SK-N-SH (cell line): ENCODE measurements around the gene CDK14. TPM values are rescaled to one million over a fixed set of nuclear protein-coding genes. Genes with fewer than 3 reads are reported as not detected.

Source experiments
- CTCF ChIA-PET: fragments of 300-600, 350-600 bp; formaldehyde crosslinking; extraction: SDS; loops from one replicate; lab custom pipeline; 2021; lab: Yijun Ruan, JAX
- POLR2A ChIA-PET: fragments of 350-600 bp; sonication (Branson Sonifier 250); formaldehyde crosslinking; extraction: SDS; loops from one replicate; lab custom pipeline; 2020; ENCODE audit warnings: antibody characterized with exemption, inconsistent platforms; lab: Yijun Ruan, JAX
- DNase-seq: peaks from one replicate; pipeline ENCODE4 v3.0.0; 2012
- H2AFZ ChIP-seq: fragments of 200-600 bp; sonication (generic); 2 replicates; pipeline ENCODE4 v1.8.1; 2016; ENCODE audit warnings: antibody characterized with exemption, mild to moderate bottlenecking, low read depth
- H3F3A ChIP-seq: fragments of 200-600 bp; sonication (generic); replicated peaks from 2 replicates; pipeline ENCODE3; 2016; ENCODE audit warnings: antibody characterized with exemption, mild to moderate bottlenecking; ENCODE audit not compliant: insufficient read depth
- H3K27ac ChIP-seq, 2 experiments: fragments of 200-500 bp in 1 of 2; fragments of 200-600 bp in 1 of 2; sonication (Bioruptor generic) in 1 of 2; sonication (generic), shearing (Covaris generic) in 1 of 2; 2 replicates each; pipeline versions ENCODE4 v1.5.1 to v1.6.1; 2014 to 2016; ENCODE audit warnings: low read depth in 2 of 2, inconsistent platforms in 1 of 2, low read length in 1 of 2, mild to moderate bottlenecking in 1 of 2, mixed read lengths in 1 of 2
- H3K27me3 ChIP-seq: fragments of 200-600 bp; sonication (generic), shearing (Covaris generic); 2 replicates; pipeline ENCODE4 v1.6.1; 2016; ENCODE audit warnings: mixed run types; ENCODE audit not compliant: insufficient read depth
- H3K36me3 ChIP-seq, 2 experiments: fragments of 200-500 bp in 1 of 2; fragments of 200-600 bp in 1 of 2; sonication (Bioruptor generic) in 1 of 2; sonication (generic) in 1 of 2; replicated peaks in 1 of 2; 2 replicates each; pipeline versions ENCODE3 to v1.5.1; 2014 to 2016; ENCODE audit warnings: low read length in 1 of 2, mild to moderate bottlenecking in 1 of 2; ENCODE audit not compliant: insufficient read depth in 2 of 2, control insufficient read depth in 1 of 2
- H3K4me1 ChIP-seq, 2 experiments: fragments of 200-500 bp in 1 of 2; fragments of 200-600 bp in 1 of 2; sonication (Bioruptor generic) in 1 of 2; sonication (generic), shearing (Covaris generic) in 1 of 2; 2 replicates each; pipeline versions ENCODE4 v1.5.1 to v1.6.1; 2014 to 2016; ENCODE audit warnings: low read depth in 1 of 2, low read length in 1 of 2, mixed run types in 1 of 2; ENCODE audit not compliant: insufficient read depth in 2 of 2, control insufficient read depth in 1 of 2
- H3K4me2 ChIP-seq: fragments of 200-600 bp; sonication (generic), shearing (Covaris generic); 2 replicates; pipeline ENCODE4 v1.6.1; 2017; ENCODE audit warnings: mixed run types
- H3K4me3 ChIP-seq, 2 experiments: fragments of 200-500 bp in 1 of 2; fragments of 200-600 bp in 1 of 2; sonication (Bioruptor generic) in 1 of 2; sonication (generic), shearing (Covaris generic) in 1 of 2; 2 replicates each; pipeline versions ENCODE4 v1.5.1 to v1.8.1; 2014 to 2016; ENCODE audit warnings: low read depth in 2 of 2, inconsistent platforms in 1 of 2, low read length in 1 of 2, mild to moderate bottlenecking in 1 of 2, mixed read lengths in 1 of 2, moderate library complexity in 1 of 2
- H3K79me2 ChIP-seq: fragments of 200-600 bp; sonication (generic); 2 replicates; pipeline ENCODE4 v1.8.1; 2017; ENCODE audit warnings: mild to moderate bottlenecking; ENCODE audit not compliant: insufficient read depth
- H3K9ac ChIP-seq: fragments of 200-600 bp; sonication (generic); 2 replicates; pipeline ENCODE4 v1.6.1; 2017; ENCODE audit warnings: mixed run types
- H3K9me2 ChIP-seq: fragments of 200-600 bp; sonication (generic); 2 replicates; pipeline ENCODE4 v1.6.1; 2017; ENCODE audit warnings: mixed run types
- H3K9me3 ChIP-seq: fragments of 200-600 bp; sonication (generic); 2 replicates; pipeline ENCODE4 v1.6.1; 2017; ENCODE audit warnings: mixed run types, mild to moderate bottlenecking, moderate library complexity
- H4K20me1 ChIP-seq: fragments of 200-600 bp; sonication (generic); 2 replicates; pipeline ENCODE4 v1.6.1; 2017; ENCODE audit warnings: mild to moderate bottlenecking, mixed run types; ENCODE audit not compliant: insufficient read depth
- ELF1 ChIP-seq: IDR thresholded peaks from 2 replicates; pipeline ENCODE4 v1.4.0; 2012
- EP300 ChIP-seq, 2 experiments: IDR thresholded peaks; 2 replicates each; pipeline versions ENCODE4 v1.4.0 to v1.6.1; 2012; ENCODE audit warnings: borderline replicate concordance in 1 of 2, low read depth in 1 of 2, low read length in 1 of 2
- EZH2phosphoT487 ChIP-seq: fragments of 200-600 bp; sonication (generic); IDR thresholded peaks from 2 replicates; pipeline ENCODE4 v1.6.1; 2017; ENCODE audit warnings: low read depth, mixed run types, mild to moderate bottlenecking, antibody characterized with exemption, moderate library complexity, borderline replicate concordance
- FOSL2 ChIP-seq: IDR thresholded peaks from 2 replicates; pipeline ENCODE4 v1.4.0; 2012; ENCODE audit warnings: low read depth, mild to moderate bottlenecking, moderate library complexity, borderline replicate concordance
- FOXJ3 ChIP-seq: sonication (generic); formaldehyde crosslinking; IDR thresholded peaks from 2 replicates; pipeline ENCODE4 v1.5.1; 2020; ENCODE audit warnings: mild to moderate bottlenecking, missing genetic modification reagents
- GABPA ChIP-seq: IDR thresholded peaks from 2 replicates; pipeline ENCODE4 v1.4.0; 2012; ENCODE audit warnings: low read depth, mild to moderate bottlenecking
- GATA2 ChIP-seq: sonication (generic); formaldehyde crosslinking; IDR thresholded peaks from 2 replicates; pipeline ENCODE4 v1.5.0; 2020; ENCODE audit warnings: mild to moderate bottlenecking, missing genetic modification reagents
- NRF1 ChIP-seq: IDR thresholded peaks from 2 replicates; pipeline ENCODE4 v1.6.1; 2012; ENCODE audit warnings: low read depth, mild to moderate bottlenecking, low read length
- RAD21 ChIP-seq: IDR thresholded peaks from 2 replicates; pipeline ENCODE4 v1.6.1; 2012; ENCODE audit warnings: mild to moderate bottlenecking, low read length
- RCOR1 ChIP-seq: fragments of 150-350 bp; IDR thresholded peaks from 2 replicates; pipeline ENCODE4 v1.6.1; 2017; ENCODE audit warnings: antibody characterized with exemption, low read length
- SIN3A ChIP-seq: IDR thresholded peaks from 2 replicates; pipeline ENCODE4 v1.6.1; 2012; ENCODE audit warnings: low read depth, mild to moderate bottlenecking, low read length, moderate library complexity, borderline replicate concordance
- SMC3 ChIP-seq: IDR thresholded peaks from 2 replicates; pipeline ENCODE4 v1.6.1; 2012; ENCODE audit warnings: low read depth, low read length, improper control_type of control experiment
- TCF12 ChIP-seq: IDR thresholded peaks from 2 replicates; pipeline ENCODE4 v1.4.0; 2012
- YY1 ChIP-seq: IDR thresholded peaks from 2 replicates; pipeline ENCODE4 v1.4.0; 2012; ENCODE audit warnings: low read depth, mild to moderate bottlenecking
- WGBS: methylation state at CpG from one replicate; pipeline ENCODE4 v1.1.6; 2017; ENCODE audit warnings: low lambda C conversion rate; 5-methylcytosine and 5-hydroxymethylcytosine counted together
- polyA plus RNA-seq, 3 experiments: library from polyadenylated mRNA; depleted of rRNA; stranded (reverse); fragments of >200 nt; gene quantifications; 2 replicates each; pipeline ENCODE4 v1.2.3, GENCODE V29; 2012
- TF ChIP-seq, protein P1 (sequence below): IDR thresholded peaks from 2 replicates; pipeline ENCODE4 v1.4.0; 2012; ENCODE audit warnings: low read depth
- TF ChIP-seq, protein P2 (sequence below): IDR thresholded peaks from 2 replicates; pipeline ENCODE4 v1.4.0; 2012; ENCODE audit warnings: low read depth, borderline replicate concordance
- TF ChIP-seq, protein P3 (sequence below): fragments of 200-600 bp; sonication (generic); IDR thresholded peaks from 2 replicates; pipeline ENCODE4 v1.6.1; 2017; ENCODE audit warnings: antibody characterized with exemption, mild to moderate bottlenecking, moderate library complexity

The CDK14 gene
- polyA plus RNA-seq, 1 of the 3 experiments (the other 2 are of a cell fraction): 13.9 TPM

DNA sequence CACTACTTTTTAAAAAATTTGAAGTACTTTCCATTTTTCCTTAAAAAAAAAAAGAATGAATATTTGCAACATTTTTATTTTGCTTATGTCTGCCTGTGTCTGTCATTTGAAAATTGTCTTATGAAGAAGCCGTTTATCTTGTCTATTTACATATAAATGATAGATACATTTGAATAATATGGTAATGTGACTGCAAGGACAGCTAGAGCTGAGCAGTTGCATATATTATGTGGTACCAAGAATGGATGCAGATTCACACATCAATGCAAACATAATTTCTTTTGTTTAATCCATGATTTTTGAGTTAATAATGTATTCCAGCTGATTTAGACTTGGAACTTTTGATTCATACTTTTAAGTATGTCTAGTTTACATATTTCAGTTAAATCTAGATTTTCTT lies 268.0 kb downstream of the CDK14 start:
- H3K36me3 ChIP-seq: peaks cover 4 to 17% of the 10 kb centered on the region in 2 experiments
- no peaks in the 10 kb centered on the region for H3K4me1 ChIP-seq
- H3K9me2 ChIP-seq: no peaks in the 10 kb centered on the region
- no peak for DNase-seq
- no peaks in the 10 kb centered on the region for H3K9me3 ChIP-seq
- POLR2A ChIA-PET: no interaction called here
- H3K79me2 ChIP-seq: peaks cover 6% of the 10 kb centered on the region; the same call in 1 of the 2 replicates
- H3F3A ChIP-seq: peaks cover 2% of the 10 kb centered on the region
- H4K20me1 ChIP-seq: no peaks in the 10 kb centered on the region
- H2AFZ ChIP-seq: no peak overlapping the region
- TF ChIP-seq SIN3A (no peak), TCF12 (no peak), ELF1 (no peak), GATA2 (CRISPR knock-in tag) (no peak), GABPA (no peak)
- TF ChIP-seq, protein P1, sequence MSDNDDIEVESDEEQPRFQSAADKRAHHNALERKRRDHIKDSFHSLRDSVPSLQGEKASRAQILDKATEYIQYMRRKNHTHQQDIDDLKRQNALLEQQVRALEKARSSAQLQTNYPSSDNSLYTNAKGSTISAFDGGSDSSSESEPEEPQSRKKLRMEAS: no peak
- TF ChIP-seq, protein P2, sequence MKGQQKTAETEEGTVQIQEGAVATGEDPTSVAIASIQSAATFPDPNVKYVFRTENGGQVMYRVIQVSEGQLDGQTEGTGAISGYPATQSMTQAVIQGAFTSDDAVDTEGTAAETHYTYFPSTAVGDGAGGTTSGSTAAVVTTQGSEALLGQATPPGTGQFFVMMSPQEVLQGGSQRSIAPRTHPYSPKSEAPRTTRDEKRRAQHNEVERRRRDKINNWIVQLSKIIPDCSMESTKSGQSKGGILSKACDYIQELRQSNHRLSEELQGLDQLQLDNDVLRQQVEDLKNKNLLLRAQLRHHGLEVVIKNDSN: no peak
- TF ChIP-seq, all 33 proteins: peak for 0
- Histone ChIP-seq H3K4me2 (no peak overlapping the region), H3K4me3 (no peak overlapping the region), H3K27ac (no peak overlapping the region), H3K27me3 (no peaks in the 10 kb centered on the region), H3K9ac (no peak overlapping the region)
- CTCF ChIA-PET: interaction anchor here (0.7 to 1.2 kb wide), 3 partner anchors 12 to 66 kb away, joined by 3 read pairs; no protein-coding TSS in a partner anchor
- 90% methylated on average over 1 of the region's 1 CpG for WGBS

DNA sequence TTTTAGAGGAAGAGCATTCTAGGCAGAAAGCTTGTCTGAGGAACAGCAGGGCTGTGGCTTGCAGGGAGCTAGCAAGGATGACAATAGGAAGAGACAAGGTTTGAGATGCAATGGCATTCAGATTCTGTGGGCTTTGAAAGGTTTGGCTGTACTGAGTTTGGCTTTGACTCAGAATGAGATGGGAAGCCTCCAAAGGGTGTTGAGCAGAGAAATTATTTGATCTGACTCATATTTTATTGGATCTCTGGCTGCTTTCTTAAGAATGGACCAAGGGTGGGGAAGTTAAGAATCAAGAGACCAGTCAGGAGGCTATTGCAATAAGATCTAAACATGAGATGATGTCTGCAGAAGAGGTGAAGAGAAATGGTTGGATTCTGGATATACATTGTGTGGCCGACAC lies 273.2 kb downstream of the CDK14 start:
- H4K20me1 ChIP-seq: no peaks in the 10 kb centered on the region
- TF ChIP-seq GATA2 (CRISPR knock-in tag) (no peak), RAD21 (no peak), SIN3A (no peak), YY1 (no peak), FOSL2 (no peak), EZH2phosphoT487 (no peak), SMC3 (no peak), TCF12 (no peak), FOXJ3 (no peak), NRF1 (no peak), RCOR1 (no peak), EP300 (IDR thresholded peaks at IDR 0.05; ENCODE audit: borderline replicate concordance in 1 of 2, low read depth in 1 of 2, low read length in 1 of 2) (no peak)
- TF ChIP-seq, protein P1: no peak
- TF ChIP-seq, protein P3, sequence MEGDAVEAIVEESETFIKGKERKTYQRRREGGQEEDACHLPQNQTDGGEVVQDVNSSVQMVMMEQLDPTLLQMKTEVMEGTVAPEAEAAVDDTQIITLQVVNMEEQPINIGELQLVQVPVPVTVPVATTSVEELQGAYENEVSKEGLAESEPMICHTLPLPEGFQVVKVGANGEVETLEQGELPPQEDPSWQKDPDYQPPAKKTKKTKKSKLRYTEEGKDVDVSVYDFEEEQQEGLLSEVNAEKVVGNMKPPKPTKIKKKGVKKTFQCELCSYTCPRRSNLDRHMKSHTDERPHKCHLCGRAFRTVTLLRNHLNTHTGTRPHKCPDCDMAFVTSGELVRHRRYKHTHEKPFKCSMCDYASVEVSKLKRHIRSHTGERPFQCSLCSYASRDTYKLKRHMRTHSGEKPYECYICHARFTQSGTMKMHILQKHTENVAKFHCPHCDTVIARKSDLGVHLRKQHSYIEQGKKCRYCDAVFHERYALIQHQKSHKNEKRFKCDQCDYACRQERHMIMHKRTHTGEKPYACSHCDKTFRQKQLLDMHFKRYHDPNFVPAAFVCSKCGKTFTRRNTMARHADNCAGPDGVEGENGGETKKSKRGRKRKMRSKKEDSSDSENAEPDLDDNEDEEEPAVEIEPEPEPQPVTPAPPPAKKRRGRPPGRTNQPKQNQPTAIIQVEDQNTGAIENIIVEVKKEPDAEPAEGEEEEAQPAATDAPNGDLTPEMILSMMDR: no peak
- no peak overlapping the region for H3K4me2 ChIP-seq
- peaks cover 11% of the 10 kb centered on the region for H3F3A ChIP-seq
- DNase-seq: no peak
- no peak overlapping the region for H2AFZ ChIP-seq
- H3K4me1 ChIP-seq: no peaks in the 10 kb centered on the region
- H3K4me3 ChIP-seq: no peak overlapping the region
- H3K27me3 ChIP-seq: no peaks in the 10 kb centered on the region
- H3K36me3 ChIP-seq: peaks cover 4 to 26% of the 10 kb centered on the region in 2 experiments
- H3K9me2 ChIP-seq: no peaks in the 10 kb centered on the region
- H3K79me2 ChIP-seq: no peaks in the 10 kb centered on the region; the same call in 1 of the 2 replicates
- 78% methylated on average over 1 of the region's 1 CpG for WGBS
- H3K9me3 ChIP-seq: no peaks in the 10 kb centered on the region
- no peak overlapping the region for H3K27ac ChIP-seq
- POLR2A ChIA-PET: no interaction called here
- CTCF ChIA-PET: no interaction called here
- no peak overlapping the region for H3K9ac ChIP-seq
